ENCODE data around the gene GAL.
A peak's percentile ranks its signal among the peaks of the same experiment; 100 is the strongest.
"Not testable (repeated sequence)": the region's sequence is repeated elsewhere in the genome, so short reads cannot be mapped to it uniquely, and the experiment has no call there.

Gene GAL

DNA sequence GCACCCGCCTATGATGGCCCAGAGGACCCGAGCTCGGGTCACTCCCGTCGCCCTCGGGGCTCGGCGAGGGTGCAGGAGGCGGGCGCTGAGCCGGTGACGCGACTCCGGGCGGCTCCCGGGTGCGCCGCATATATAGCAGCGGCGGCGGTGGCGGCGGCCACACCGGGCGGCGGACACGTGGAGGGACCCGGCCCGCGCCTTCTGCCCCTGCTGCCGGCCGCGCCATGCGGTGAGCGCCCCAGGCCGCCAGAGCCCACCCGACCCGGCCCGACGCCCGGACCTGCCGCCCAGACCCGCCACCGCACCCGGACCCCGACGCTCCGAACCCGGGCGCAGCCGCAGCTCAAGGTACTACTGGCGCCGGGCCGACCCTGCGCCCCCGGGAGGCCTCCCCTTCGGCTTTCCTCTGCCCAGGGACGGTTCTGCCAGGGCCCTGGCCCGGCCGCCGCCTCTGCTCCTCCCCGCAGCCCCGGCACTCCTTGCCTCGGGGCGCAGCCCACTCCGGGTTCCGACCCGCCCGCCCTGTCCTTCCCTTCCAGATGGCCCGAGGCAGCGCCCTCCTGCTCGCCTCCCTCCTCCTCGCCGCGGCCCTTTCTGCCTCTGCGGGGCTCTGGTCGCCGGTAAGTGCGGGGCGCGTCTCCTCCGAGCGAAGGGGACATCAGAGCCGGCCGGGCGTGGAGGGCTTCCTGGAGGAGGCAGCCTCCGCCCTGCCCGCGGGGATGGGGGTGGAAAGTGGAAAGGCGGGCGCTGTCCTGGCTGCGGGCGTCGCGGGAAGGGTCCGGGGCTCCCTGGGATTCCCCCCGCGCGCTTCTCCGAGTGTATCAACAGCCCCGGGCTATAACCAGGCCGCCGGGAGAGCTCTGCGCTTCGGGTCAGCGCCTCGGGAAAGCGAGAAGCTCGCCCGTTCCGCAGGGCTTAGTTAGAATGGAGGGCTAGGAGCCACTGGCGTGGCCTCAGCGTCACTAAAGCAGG lies at the start of gene GAL:
Gene GAL, plus strand, starts transcription at position 160 of the 972 bp plus-strand sequence. Its CDS starts 380 bp downstream, at position 540.
- TF ChIP-seq, protein P1, sequence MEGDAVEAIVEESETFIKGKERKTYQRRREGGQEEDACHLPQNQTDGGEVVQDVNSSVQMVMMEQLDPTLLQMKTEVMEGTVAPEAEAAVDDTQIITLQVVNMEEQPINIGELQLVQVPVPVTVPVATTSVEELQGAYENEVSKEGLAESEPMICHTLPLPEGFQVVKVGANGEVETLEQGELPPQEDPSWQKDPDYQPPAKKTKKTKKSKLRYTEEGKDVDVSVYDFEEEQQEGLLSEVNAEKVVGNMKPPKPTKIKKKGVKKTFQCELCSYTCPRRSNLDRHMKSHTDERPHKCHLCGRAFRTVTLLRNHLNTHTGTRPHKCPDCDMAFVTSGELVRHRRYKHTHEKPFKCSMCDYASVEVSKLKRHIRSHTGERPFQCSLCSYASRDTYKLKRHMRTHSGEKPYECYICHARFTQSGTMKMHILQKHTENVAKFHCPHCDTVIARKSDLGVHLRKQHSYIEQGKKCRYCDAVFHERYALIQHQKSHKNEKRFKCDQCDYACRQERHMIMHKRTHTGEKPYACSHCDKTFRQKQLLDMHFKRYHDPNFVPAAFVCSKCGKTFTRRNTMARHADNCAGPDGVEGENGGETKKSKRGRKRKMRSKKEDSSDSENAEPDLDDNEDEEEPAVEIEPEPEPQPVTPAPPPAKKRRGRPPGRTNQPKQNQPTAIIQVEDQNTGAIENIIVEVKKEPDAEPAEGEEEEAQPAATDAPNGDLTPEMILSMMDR (IDR thresholded peaks at IDR 0.05; ENCODE audit: control insufficient read depth, insufficient read depth, low read depth, low read length, missing control alignments): no peak
- DNase-seq (ENCODE audit: low read depth): no peak
- peak within 1 kb of the TSS; percentile 17 for H3K4me3 ChIP-seq (ENCODE audit: control insufficient read depth, low read depth, low read length)

DNA sequence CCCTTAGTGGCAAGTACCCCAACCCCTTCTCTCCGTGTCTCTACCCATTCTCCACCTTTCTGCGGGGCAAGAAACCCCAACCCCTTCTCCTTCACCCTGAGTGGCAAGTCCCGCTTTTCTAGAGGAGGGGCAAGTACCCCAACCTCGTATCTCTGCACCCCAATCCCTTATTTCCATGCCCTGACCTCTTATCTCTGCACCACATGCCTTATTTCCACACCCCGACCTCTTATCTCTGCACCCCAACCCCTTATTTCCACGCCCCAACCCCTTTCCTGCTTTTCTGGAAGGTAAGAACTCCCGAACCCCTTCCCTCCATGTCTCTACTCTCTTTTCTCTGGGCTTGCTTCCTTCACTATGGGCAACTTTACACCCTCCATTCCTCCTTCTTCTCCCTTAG lies 49.7 kb upstream of the GAL start:
- not testable (repeated sequence) for DNase-seq (ENCODE audit: low read depth); H3K4me3 ChIP-seq (ENCODE audit: control insufficient read depth, low read depth, low read length)

DNA sequence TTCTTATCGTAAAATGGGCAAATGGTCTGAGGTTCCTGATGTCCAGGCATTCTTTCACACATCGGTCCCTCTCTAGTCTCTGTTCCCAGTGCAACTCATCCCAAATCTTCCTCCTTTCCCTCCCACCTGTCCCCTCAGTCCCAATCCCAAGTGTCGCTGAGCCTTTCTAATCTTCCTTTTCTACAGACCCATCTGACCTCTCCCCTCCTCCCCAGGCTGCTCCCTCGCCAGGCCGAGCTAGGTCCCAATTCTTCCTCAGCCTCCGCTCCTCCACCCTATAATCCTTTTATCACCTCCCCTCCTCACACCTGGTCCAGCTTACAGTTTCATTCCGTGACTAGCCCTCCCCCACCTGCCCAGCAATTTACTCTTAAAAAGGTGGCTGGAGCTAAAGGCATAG lies 49.2 kb upstream of the GAL start:
- not testable (repeated sequence) for H3K4me3 ChIP-seq (ENCODE audit: control insufficient read depth, low read depth, low read length)

DNA sequence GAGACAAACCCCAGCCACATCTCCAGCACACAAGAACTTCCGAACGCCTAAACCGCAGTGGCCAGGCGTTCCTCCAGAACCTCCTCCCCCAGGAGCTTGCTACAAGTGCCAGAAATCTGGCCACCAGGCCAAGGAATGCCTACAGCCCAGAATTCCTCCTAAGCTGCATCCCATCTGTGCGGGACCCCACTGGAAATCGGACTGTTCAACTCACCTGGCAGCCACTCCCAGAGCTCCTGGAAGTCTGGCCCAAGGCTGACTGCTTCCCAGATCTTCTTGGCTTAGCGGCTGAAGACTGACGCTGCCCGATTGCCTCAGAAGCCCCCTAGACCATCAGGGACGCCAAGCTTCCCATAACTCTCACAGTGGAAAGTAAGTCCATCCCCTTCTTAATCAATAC lies 48.5 kb upstream of the GAL start:
- not testable (repeated sequence) for H3K4me3 ChIP-seq (ENCODE audit: control insufficient read depth, low read depth, low read length); DNase-seq (ENCODE audit: low read depth)

More for the DNA sequence above, 49.2 kb upstream of the GAL start:
- not testable (repeated sequence) for DNase-seq (ENCODE audit: low read depth)

DNA sequence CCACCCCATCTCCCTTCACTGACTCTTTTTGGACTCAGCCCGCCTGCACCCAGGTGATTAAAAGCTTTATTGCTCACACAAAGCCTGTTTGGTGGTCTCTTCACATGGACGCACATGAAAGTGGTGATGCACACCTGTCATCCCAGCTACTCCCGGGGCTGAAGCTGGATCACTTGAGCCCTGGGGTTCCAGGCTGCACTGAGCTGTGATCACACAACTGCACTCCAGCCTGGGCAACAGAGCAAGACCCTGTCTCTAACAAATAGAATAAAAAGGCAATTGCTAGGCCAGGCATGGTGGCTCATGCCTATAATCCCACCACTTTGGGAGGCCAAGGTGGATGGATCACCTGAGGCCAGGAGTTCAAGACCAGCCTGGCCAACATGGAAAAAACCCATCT lies 45.0 kb upstream of the GAL start:
- not testable (repeated sequence) for H3K4me3 ChIP-seq (ENCODE audit: control insufficient read depth, low read depth, low read length); DNase-seq (ENCODE audit: low read depth)

DNA sequence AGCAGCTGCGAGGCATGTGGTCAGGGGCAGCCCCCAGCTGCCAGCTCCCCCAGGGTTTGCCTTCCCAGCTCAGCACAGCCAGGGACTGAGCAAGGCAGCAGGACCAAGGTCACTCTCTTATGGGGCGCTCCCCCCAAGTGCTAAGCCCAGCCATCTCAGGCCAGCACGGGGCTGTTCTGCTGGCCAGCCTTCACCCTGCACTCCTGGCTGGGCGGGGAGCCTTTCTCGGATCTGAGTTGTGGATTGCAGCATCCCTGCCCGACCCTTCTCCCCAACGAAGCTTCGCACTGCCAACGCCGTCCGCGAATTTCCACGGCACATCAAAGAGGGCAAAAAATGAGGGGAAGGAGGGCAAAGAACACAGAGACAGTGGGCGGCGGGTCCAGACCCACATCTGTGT lies 42.5 kb upstream of the GAL start:
- no peak for DNase-seq (ENCODE audit: low read depth)
- H3K4me3 ChIP-seq (ENCODE audit: control insufficient read depth, low read depth, low read length): no peak overlapping the region
- TF ChIP-seq, protein P1 (IDR thresholded peaks at IDR 0.05; ENCODE audit: control insufficient read depth, insufficient read depth, low read depth, low read length, missing control alignments): no peak

DNA sequence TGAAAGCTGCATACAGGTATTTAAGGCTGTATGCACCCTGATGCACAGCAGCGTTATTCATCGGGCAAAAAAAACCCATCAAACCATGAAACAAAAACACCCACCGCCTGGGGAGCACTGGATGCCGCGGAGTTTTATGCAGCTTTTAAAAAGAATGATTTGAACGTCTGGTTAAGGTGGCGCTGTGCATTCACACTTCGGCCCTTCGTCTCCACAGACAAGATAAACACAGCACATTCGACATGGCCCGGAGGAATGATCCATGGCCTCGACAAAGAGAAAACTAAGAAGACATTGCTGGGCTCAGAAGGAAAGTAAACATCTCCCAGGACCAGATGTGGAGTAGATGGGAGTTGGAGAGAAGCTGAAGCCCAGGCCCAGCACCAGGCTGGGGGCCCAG lies 40.8 kb upstream of the GAL start:
- DNase-seq (ENCODE audit: low read depth): no peak
- TF ChIP-seq, protein P1 (IDR thresholded peaks at IDR 0.05; ENCODE audit: control insufficient read depth, insufficient read depth, low read depth, low read length, missing control alignments): no peak
- H3K4me3 ChIP-seq (ENCODE audit: control insufficient read depth, low read depth, low read length): no peak overlapping the region

- no peak for DNase-seq (ENCODE audit: low read depth)
- TF ChIP-seq, protein P1 (IDR thresholded peaks at IDR 0.05; ENCODE audit: control insufficient read depth, insufficient read depth, low read depth, low read length, missing control alignments): no peak
- no peak overlapping the region for H3K4me3 ChIP-seq (ENCODE audit: control insufficient read depth, low read depth, low read length)
These were observed 37.5 kb upstream of the GAL start for GRCh38 chr11:68646832-68647231.
